UCSD-AML1 (cell line): Measurements from ENCODE around the gene TOMM40L.

Experiments used
- DNase-seq: peaks from one replicate; lab custom pipeline; 2025; ENCODE audit not compliant: unreplicated experiment; lab: John Stamatoyannopoulos, UW

The TOMM40L gene

DNA sequence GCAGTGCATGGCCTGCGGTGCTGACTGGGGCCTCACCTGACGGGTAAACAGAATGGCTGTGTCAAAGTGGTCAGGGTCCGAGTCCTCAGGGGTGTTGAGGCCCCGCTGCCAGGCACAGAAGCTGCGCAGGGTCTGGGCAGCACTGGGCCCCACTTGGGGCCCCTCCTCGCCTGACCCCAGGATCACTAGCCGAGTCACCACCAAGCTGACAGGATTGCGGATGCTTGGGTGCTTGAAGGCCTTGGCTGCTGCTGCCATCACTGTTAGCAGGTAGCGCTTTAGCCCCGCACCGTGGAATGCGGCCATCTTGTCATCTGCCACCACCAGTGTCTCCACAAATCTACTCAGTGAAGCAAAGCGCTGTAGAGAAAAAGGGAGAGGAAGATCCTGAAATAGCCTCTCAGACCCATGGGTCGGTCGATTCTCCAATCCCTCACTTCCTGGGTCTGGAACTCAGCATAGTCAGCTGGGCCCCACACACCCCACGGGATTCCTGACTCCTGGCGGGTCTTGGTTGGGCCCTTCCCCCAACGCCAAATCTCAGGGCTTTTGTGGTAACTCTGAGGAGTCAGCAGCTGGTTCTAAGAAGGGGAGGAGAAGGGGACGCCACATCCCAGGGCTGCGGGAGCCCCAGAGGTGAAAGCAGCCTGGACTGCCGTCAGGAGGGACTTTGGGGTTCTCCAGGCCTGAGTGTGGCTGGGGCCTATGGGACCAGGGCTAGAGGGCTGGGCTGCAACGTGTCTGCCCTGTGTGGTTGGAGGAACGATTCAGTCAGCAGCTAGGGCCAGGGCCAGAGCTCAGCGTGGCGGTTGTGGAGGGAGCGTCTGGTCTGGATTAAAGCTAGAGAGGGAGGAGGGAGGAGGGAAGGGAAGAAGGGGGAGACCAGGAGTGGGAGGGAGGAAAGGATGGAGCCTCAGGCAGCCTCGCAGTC lies 29.1 kb upstream of the TOMM40L start:
- DNase-seq: no peak

DNA sequence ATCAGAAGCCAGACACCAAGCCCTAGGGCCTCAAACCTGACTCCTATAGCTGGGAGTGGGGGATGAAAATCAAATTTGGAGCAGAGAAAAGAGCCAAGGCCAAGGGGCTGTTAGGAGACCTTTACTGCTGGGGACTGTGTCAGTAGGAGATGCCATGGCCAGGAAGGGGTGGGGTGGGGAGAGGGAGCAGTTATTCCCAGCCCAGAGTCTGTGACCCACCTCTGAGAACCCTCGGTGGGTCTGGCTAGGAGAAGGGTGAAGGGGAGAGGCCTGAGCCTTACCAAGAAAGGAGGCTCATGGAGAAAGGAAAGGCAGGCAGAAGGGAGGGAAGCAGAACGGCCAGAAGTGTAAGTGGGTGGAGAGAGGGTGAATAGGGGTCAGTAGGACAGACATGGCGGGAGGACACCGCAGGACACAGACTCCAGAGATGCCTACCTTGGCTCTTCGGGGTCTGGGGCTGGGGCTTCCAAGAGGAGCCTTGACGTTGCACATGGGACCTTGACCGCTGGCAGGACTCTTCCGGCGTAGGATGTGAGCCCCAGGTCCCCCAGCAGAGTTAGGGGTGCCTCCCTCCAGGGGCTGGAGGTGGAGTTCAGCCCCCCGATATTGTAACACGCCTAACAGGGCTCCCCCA lies 28.2 kb upstream of the TOMM40L start:
- DNase-seq: no peak

GRCh38 chr1:161198194-161198896 lies 27.5 kb upstream of the TOMM40L start:
- peak; percentile 53 for DNase-seq

- DNase-seq: peak; percentile 76
Observed at GRCh38 chr1:161198897-161199431, 26.9 kb upstream of the TOMM40L start, which contains the start of gene ADAMTS4. Gene ADAMTS4 (minus strand): TSS chr1:161199054. CDS start chr1:161198627, 427 bp downstream.

- DNase-seq: peak; percentile 37
Observed at GRCh38 chr1:161199506-161200139, 26.2 kb upstream of the TOMM40L start.

- DNase-seq: peak; percentile 69
Observed at GRCh38 chr1:161200421-161200991, 25.4 kb upstream of the TOMM40L start.

DNA sequence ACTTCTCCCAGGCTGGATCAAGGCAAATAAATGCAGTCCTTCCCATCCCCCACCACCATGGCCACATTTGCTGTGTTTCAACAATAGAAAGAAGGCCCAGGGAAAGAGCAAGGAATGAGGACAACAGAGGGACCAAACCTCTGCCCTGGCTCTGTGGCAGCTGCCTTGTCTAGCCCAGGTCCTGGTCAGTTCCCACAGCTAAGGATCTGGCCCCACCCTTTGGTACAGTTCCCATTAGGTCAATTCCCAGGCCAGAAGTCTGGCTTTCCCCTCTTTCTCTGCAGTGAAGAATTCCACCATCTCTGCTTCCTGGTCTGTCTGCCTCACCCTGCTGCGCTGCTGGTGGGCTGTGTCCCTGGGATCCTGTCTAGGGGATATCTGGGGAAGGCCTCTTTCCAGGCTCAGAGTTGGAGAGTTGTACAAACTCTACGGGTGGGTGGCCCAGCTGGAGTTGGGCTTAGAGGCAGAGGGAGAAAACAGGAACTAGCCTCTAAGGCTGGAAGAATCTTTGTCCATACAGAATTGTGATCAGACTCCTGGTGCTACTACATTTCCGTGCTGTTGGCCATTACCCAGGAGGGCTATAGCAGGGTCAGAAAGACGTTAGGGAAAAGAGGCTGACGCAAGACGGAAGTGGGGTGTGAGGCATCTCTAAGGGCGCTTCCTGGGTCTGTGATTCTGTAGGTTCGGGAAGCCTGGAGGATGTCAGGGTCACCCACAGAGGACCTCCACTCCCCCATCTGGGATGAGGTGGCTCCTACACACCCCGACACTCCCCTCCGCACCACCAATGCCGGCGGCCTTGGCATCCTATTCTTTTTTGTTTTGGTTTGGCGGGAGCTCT lies 24.6 kb upstream of the TOMM40L start:
- DNase-seq: peak; percentile 76

- DNase-seq: peak; percentile 94
Observed at GRCh38 chr1:161201836-161202712, 23.8 kb upstream of the TOMM40L start, which contains the start of gene NDUFS2. Gene NDUFS2 (plus strand): TSS chr1:161202367. CDS start chr1:161202386, 19 bp downstream.

DNA sequence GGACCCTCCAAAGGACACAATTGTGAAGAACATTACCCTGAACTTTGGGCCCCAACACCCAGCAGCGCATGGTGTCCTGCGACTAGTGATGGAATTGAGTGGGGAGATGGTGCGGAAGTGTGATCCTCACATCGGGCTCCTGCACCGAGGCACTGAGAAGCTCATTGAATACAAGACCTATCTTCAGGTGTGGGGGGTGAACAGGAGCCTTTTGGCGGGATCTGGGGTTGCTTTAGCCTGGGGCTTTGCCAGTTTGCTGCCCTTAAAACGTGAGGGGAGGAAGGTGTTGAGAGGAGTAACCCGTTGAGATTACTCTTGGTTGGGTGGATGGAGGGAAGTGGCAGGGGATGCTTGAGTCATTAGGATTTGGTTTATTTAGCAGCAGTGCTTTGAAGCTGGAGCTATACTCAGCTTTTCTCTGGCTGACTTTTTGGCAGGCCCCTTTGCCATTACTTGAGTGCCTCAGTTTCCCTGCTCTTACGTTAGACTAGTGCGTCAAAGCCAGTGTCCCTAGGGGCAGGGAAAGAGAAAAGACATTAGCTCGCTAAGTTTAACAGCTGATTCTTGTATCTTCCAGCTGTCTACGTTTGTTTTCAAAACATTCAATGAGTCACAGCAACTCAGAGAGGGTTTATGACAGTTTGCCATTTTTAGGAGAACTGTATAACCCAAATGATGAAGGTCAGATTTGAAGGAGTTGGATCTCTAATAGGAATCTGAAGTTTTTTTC lies 19.3 kb upstream of the TOMM40L start:
- DNase-seq: no peak

- DNase-seq: no peak
Observed at GRCh38 chr1:161207173-161207572, 18.7 kb upstream of the TOMM40L start.

- DNase-seq: peak; percentile 77
Observed at GRCh38 chr1:161209790-161210409, 16.0 kb upstream of the TOMM40L start.

- no peak for DNase-seq
Observed at GRCh38 chr1:161214369-161214768, 11.5 kb upstream of the TOMM40L start.

GRCh38 chr1:161215076-161215475 lies 10.8 kb upstream of the TOMM40L start, which contains the start of gene FCER1G:
Gene FCER1G (plus strand): TSS chr1:161215295. CDS start chr1:161215322, 27 bp downstream.
- DNase-seq: peak; percentile 85

DNA sequence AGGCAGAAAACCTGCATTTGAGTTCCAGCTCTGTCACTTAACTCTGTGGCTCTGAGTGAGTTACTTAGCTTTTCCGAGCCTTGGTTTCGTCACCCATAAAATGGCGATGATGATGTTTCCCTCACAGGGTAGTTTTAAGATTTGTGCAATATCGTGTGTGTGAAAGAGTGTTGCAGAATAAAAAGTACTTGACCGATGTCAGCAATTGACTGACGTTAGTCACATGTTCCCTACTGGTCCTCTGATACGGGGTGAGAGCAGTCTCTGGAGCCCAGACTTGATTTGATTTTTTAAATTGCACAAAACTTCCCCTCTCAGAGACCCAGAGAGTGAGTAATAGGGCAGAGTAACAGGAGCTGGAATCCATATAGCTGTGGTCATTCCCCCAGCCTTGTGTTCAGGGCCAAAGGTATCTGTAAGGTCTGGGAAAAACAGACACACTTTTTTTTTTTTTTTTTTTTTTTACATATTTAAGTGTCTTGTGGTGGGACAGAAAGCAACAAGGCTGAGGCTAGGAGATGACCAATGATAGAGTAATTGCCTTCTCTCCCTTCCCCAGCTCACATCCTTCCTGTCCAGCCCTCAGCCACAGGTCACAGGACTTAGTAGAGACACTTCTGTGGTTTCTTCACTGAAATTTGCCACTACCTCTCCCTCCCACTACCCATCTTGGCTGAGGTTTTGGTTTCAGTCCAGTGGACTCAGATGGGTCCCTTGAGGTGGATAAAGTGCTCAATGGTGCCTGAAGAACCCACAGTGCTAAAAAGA lies 8.7 kb upstream of the TOMM40L start:
- peak; percentile 33 for DNase-seq

DNA sequence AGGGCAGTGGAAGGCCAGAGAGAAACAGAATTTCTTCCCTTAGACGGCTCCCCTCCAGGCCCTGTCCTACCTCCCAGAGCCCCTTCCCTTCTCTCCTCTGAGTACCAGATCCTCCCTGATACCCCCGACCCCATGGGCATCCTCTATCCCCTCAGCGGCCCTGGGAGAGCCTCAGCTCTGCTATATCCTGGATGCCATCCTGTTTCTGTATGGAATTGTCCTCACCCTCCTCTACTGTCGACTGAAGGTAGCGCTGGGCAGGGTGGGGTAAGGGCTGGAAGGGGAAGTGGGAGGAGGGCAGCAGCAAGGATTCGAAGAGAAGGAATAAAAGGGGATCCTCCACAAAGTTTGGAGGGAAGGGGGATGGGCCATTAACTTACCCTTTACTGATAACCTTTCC lies 8.0 kb upstream of the TOMM40L start:
- no peak for DNase-seq

DNA sequence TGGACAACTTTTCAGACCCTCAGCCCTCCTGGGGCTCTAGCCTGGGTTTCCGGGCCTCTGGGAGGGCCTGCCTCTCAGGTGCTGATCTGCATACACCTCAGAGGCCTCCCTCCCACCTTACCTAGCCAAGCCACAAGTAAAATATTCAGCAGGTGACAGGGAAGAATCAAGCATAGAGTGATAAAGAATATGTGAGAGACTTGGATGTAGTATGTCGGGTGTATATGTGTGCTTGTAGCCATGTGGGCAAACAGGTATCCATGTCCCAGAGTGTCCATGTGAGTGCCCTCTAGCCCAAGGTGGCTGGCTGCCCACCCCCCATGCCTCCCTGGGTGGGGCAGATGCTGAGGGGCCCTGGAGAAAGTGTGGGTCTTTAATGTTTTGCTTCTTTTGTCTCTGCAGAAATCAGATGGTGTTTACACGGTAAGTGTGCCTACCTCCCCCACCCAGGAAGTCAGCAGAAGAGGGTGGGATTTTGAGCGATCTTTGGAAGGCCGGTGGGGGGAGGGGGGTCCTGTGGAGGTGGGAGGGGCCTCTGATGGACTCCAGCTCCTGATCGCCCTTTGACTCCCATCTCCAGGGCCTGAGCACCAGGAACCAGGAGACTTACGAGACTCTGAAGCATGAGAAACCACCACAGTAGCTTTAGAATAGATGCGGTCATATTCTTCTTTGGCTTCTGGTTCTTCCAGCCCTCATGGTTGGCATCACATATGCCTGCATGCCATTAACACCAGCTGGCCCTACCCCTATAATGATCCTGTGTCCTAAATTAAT lies 7.4 kb upstream of the TOMM40L start:
- DNase-seq: no peak
